Thoracic aorta (tissue), 2 donors: ENCODE data around the gene FSTL4. TPM values are rescaled to one million over a fixed set of nuclear protein-coding genes. Genes with fewer than 3 reads are reported as not detected.

Source experiments
- ATAC-seq: fragments of 150-250 bp; one replicate; pipeline ENCODE4 v1.8.0; 2017; ENCODE audit warnings: low read depth; ENCODE audit not compliant: insufficient number of reproducible peaks, low FRiP score
- DNase-seq: peaks from one replicate; pipeline ENCODE4 v3.0.0-alpha.2; 2020; ENCODE audit warnings: low spot score
- H3K27ac ChIP-seq, 2 donors: fragments of 200-600 bp; sonication (generic); 1 replicate in 1 of 2; 2 replicates in 1 of 2; pipeline ENCODE4 v1.5.1; 2016; ENCODE audit warnings: mild to moderate bottlenecking in 2 of 2, moderate library complexity in 2 of 2
- H3K27me3 ChIP-seq: fragments of 200-600 bp; sonication (generic); replicated peaks from 2 replicates; pipeline ENCODE4 v1.6.0; 2016; ENCODE audit warnings: mild to moderate bottlenecking; ENCODE audit not compliant: insufficient read depth
- H3K36me3 ChIP-seq: fragments of 200-600 bp; sonication (generic); one replicate; pipeline ENCODE4 v1.5.1; 2016
- H3K4me1 ChIP-seq, 2 donors: fragments of 200-600 bp; sonication (generic); 1 replicate in 1 of 2; 2 replicates in 1 of 2; pipeline versions ENCODE4 v1.5.1 to v1.6.0; 2016; ENCODE audit warnings: low read depth in 2 of 2, mild to moderate bottlenecking in 1 of 2; ENCODE audit not compliant: control insufficient read depth in 1 of 2
- H3K4me3 ChIP-seq: fragments of 200-600 bp; sonication (generic); 2 replicates; pipeline ENCODE4 v1.5.1; 2016; ENCODE audit warnings: mild to moderate bottlenecking
- H3K9me3 ChIP-seq: fragments of 200-600 bp; sonication (generic); 2 replicates; pipeline ENCODE4 v1.5.1; 2016
- total RNA-seq, 2 donors: library from RNA; depleted of rRNA; stranded (reverse); fragments of >200 nt; gene quantifications; one replicate each; pipeline versions ENCODE4 v1.1.0 to v1.2.3, GENCODE V29; 2016
- TF ChIP-seq, protein P1 (sequence below): fragments of 200-600 bp; sonication (generic); IDR thresholded peaks from one replicate; pipeline ENCODE4 v1.5.1; 2019; ENCODE audit warnings: antibody characterized with exemption

FSTL4 gene
- total RNA-seq, 2 donors from 2014 or later: not detected

- DNase-seq (no peak), ATAC-seq (no peak)
- Histone ChIP-seq H3K9me3 (no peaks in the 10 kb centered on the region), H3K4me3 (no peak overlapping the region), H3K4me1 (no peaks in the 10 kb centered on the region), H3K27me3 (no peaks in the 10 kb centered on the region), H3K27ac (no peak overlapping the region), H3K36me3 (no peaks in the 10 kb centered on the region)
- TF ChIP-seq, protein P1, sequence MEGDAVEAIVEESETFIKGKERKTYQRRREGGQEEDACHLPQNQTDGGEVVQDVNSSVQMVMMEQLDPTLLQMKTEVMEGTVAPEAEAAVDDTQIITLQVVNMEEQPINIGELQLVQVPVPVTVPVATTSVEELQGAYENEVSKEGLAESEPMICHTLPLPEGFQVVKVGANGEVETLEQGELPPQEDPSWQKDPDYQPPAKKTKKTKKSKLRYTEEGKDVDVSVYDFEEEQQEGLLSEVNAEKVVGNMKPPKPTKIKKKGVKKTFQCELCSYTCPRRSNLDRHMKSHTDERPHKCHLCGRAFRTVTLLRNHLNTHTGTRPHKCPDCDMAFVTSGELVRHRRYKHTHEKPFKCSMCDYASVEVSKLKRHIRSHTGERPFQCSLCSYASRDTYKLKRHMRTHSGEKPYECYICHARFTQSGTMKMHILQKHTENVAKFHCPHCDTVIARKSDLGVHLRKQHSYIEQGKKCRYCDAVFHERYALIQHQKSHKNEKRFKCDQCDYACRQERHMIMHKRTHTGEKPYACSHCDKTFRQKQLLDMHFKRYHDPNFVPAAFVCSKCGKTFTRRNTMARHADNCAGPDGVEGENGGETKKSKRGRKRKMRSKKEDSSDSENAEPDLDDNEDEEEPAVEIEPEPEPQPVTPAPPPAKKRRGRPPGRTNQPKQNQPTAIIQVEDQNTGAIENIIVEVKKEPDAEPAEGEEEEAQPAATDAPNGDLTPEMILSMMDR: no peak
Observed at GRCh38 chr5:133627180-133627579, 14.8 kb upstream of the FSTL4 start.

GRCh38 chr5:133624316-133624715 is 12.0 kb upstream of the FSTL4 start:
- H3K27me3 ChIP-seq: no peaks in the 10 kb centered on the region
- no peak overlapping the region for H3K27ac ChIP-seq
- TF ChIP-seq, protein P1: no peak
- DNase-seq (no peak), ATAC-seq (no peak)
- H3K4me3 ChIP-seq: no peak overlapping the region
- no peaks in the 10 kb centered on the region for H3K9me3 ChIP-seq
- no peaks in the 10 kb centered on the region for H3K4me1 ChIP-seq
- no peaks in the 10 kb centered on the region for H3K36me3 ChIP-seq

GRCh38 chr5:133618141-133618540 is 5.8 kb upstream of the FSTL4 start:
- H3K4me1 ChIP-seq: no peaks in the 10 kb centered on the region
- ATAC-seq (no peak), DNase-seq (no peak)
- H3K36me3 ChIP-seq: no peaks in the 10 kb centered on the region
- H3K4me3 ChIP-seq: no peak overlapping the region
- H3K9me3 ChIP-seq: no peaks in the 10 kb centered on the region
- H3K27ac ChIP-seq: no peak overlapping the region
- H3K27me3 ChIP-seq: no peaks in the 10 kb centered on the region
- TF ChIP-seq, protein P1: no peak

DNA sequence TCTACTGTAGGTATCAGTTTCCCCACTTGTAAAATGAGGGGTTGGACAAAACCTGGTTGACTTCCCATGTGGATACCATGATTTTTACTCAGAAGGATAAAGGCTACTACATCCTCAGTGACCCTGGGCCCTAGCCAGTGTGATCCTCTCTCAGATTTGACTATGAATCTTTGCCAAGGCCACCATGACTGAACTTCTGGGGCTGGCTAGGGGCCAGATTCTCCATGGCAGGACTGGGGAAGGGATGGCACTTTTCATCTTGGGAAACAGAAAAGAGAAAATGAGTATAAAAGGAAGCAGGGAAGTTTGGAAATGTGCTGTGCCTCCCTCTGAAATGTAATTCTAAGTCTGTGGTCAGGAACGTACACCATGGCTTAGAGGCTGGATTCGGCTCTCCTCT is 1.4 kb upstream of the FSTL4 start:
- H3K27ac ChIP-seq: no peak overlapping the region
- no peaks in the 10 kb centered on the region for H3K9me3 ChIP-seq
- TF ChIP-seq, protein P1: no peak
- no peak for DNase-seq
- no peak overlapping the region for H3K4me3 ChIP-seq
- H3K27me3 ChIP-seq: no peaks in the 10 kb centered on the region
- no peak for ATAC-seq
- peaks cover 16 to 18% of the 10 kb centered on the region in 2 donors for H3K4me1 ChIP-seq
- H3K36me3 ChIP-seq: no peaks in the 10 kb centered on the region

- Histone ChIP-seq H3K4me3 (no peak overlapping the region), H3K4me1 (peaks cover 16 to 18% of the 10 kb centered on the region in 2 donors), H3K36me3 (no peaks in the 10 kb centered on the region), H3K9me3 (no peaks in the 10 kb centered on the region), H3K27ac (no peak overlapping the region), H3K27me3 (no peaks in the 10 kb centered on the region)
- DNase-seq (no peak), ATAC-seq (no peak)
- TF ChIP-seq, protein P1: no peak
Observed at GRCh38 chr5:133613184-133613583, 843 bp upstream of the FSTL4 start.
